HUES6 (cell line): ENCODE measurements around the gene BFSP1.

Experiments
- H3K27ac ChIP-seq: 2 replicates; pipeline ENCODE4 v1.7.0; 2013; ENCODE audit warnings: low read depth, mild to moderate bottlenecking, low read length, inconsistent platforms
- H3K27me3 ChIP-seq: 2 replicates; pipeline ENCODE4 v1.6.1; 2013; ENCODE audit warnings: low read length; ENCODE audit not compliant: control insufficient read depth, insufficient read depth
- H3K36me3 ChIP-seq: 2 replicates; pipeline ENCODE4 v1.6.1; 2013; ENCODE audit warnings: low read length; ENCODE audit not compliant: control insufficient read depth, insufficient read depth
- H3K4me1 ChIP-seq: 2 replicates; pipeline ENCODE4 v1.6.1; 2013; ENCODE audit warnings: low read length; ENCODE audit not compliant: control insufficient read depth, insufficient read depth
- H3K4me3 ChIP-seq: 2 replicates; pipeline ENCODE4 v1.5.1; 2013; ENCODE audit warnings: low read depth, low read length
- H3K9ac ChIP-seq: one replicate; pipeline ENCODE4 v1.6.1; 2013; ENCODE audit warnings: mild to moderate bottlenecking, low read length
- H3K9me3 ChIP-seq: 2 replicates; pipeline ENCODE4 v1.6.1; 2013; ENCODE audit warnings: low read depth, low read length; ENCODE audit not compliant: control insufficient read depth, insufficient read depth

Gene BFSP1

GRCh38 chr20:17536944-17537444 lies 5.8 kb upstream of the BFSP1 start:
- H3K4me1 ChIP-seq: peaks cover 18% of the 10 kb centered on the region
- H3K9me3 ChIP-seq: peaks cover 4% of the 10 kb centered on the region; the same call in 1 of the 2 replicates
- no peak overlapping the region for H3K4me3 ChIP-seq
- no peak overlapping the region for H3K27ac ChIP-seq
- H3K27me3 ChIP-seq: no peaks in the 10 kb centered on the region
- no peaks in the 10 kb centered on the region for H3K36me3 ChIP-seq
- no peak overlapping the region for H3K9ac ChIP-seq

DNA sequence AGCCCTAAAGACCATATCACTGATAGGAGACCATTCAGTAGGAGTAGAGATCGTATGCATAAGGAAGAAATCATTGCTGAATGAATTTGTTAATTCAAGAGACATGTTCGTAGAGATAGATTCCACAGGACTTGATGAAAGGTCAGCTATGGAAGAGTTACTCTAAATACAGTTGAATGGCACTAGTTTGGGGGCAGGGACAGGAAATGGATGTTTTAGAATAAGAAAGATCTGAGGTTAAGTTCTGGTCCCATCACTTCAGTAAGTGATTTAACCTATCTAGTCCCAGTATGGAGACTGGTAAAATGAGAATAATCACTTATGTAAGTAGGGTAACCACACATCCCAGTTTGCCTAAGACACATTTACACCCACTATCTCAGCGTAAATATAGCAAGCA lies 2.9 kb upstream of the BFSP1 start:
- H3K4me1 ChIP-seq: peaks cover 26% of the 10 kb centered on the region
- peak overlapping the region; percentile 37; the same call in 1 of the 2 replicates for H3K27ac ChIP-seq
- peaks cover 4% of the 10 kb centered on the region; the same call in 1 of the 2 replicates for H3K9me3 ChIP-seq
- no peaks in the 10 kb centered on the region for H3K36me3 ChIP-seq
- H3K4me3 ChIP-seq: peak overlapping the region; percentile 25
- peak overlapping the region; percentile 1 for H3K9ac ChIP-seq
- H3K27me3 ChIP-seq: peaks cover 10% of the 10 kb centered on the region

DNA sequence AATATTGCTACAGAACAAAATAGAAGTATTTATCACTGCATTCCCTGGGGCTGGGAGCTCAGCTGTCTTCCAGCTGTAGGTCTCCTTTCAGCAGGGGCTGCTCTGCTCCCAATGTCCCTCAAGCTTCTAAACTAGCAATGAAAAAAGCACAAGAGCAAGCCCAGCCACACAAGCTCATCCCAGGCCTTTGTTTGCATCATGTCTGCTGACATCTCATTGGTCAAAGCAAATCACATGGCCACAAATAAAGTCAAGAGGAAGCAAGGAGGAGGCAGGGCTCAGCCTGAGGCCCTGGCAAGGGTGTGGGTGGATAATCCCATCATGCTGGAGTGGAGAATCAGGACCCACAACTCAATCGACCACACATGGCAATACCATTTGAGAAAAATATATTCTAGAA lies 2.2 kb upstream of the BFSP1 start:
- H3K36me3 ChIP-seq: no peaks in the 10 kb centered on the region
- peaks cover 26% of the 10 kb centered on the region for H3K4me1 ChIP-seq
- H3K9me3 ChIP-seq: peaks cover 4% of the 10 kb centered on the region; the same call in 1 of the 2 replicates
- H3K27ac ChIP-seq: peak overlapping the region; percentile 37; the same call in 1 of the 2 replicates
- H3K9ac ChIP-seq: peak overlapping the region; percentile 13
- H3K27me3 ChIP-seq: peaks cover 10% of the 10 kb centered on the region
- no peak overlapping the region for H3K4me3 ChIP-seq

DNA sequence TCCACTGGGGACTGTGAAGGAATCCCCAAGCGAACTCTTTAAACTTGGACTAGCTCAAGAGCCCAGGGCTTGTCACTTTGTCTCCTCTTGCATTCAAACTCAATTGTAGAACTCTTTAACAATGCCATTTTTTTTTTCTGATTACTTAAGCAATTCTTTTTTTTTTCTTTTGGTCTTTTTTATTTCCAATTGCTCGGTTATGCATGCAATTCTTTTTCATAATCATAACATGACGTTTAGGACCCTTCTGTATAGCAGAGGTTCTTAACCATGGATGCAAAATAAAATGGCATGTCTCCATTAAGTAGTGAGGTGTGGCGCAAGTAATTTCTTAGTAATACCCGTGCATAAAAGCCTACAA lies 466 bp upstream of the BFSP1 start:
- Histone ChIP-seq H3K27me3 (peaks cover 10% of the 10 kb centered on the region), H3K9me3 (peaks cover 2% of the 10 kb centered on the region; the same call in 1 of the 2 replicates), H3K27ac (peak overlapping the region; percentile 55; the same call in 1 of the 2 replicates), H3K4me1 (peaks cover 22% of the 10 kb centered on the region), H3K36me3 (no peaks in the 10 kb centered on the region), H3K4me3 (peak overlapping the region; percentile 66), H3K9ac (peak overlapping the region; percentile 88)

DNA sequence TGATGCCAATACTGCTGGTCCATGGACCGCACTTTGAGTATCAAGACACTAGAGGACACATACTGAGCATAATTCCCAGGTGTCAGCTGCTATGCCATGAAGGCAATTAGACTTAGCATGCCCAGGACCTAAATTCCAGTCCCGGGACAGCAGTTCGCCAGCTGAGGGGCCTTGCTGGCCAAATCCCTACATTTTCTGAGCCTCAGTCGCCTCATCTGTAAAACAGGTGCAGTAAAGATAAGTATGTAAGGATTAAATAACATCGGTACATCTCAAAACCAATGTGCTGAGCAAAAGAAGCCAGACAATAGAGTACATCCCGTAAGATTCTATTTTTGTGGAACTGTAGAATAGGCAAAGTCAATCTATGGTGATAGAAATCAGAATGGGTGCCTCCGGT lies 1.0 kb downstream of the BFSP1 start:
- H3K27me3 ChIP-seq: peaks cover 10% of the 10 kb centered on the region
- H3K36me3 ChIP-seq: no peaks in the 10 kb centered on the region
- H3K9ac ChIP-seq: no peak overlapping the region
- no peaks in the 10 kb centered on the region for H3K9me3 ChIP-seq
- H3K4me1 ChIP-seq: peaks cover 22% of the 10 kb centered on the region
- H3K27ac ChIP-seq: no peak overlapping the region
- H3K4me3 ChIP-seq: peak overlapping the region; percentile 66

GRCh38 chr20:17529586-17529985 lies 1.6 kb downstream of the BFSP1 start:
- Histone ChIP-seq H3K27ac (no peak overlapping the region), H3K27me3 (peaks cover 10% of the 10 kb centered on the region), H3K4me1 (peaks cover 22% of the 10 kb centered on the region), H3K9ac (no peak overlapping the region), H3K9me3 (no peaks in the 10 kb centered on the region), H3K4me3 (no peak overlapping the region), H3K36me3 (no peaks in the 10 kb centered on the region)

GRCh38 chr20:17525650-17526049 lies 5.5 kb downstream of the BFSP1 start:
- H3K9ac ChIP-seq: no peak overlapping the region
- H3K9me3 ChIP-seq: no peaks in the 10 kb centered on the region
- no peaks in the 10 kb centered on the region for H3K36me3 ChIP-seq
- H3K27me3 ChIP-seq: peaks cover 8% of the 10 kb centered on the region
- no peak overlapping the region for H3K27ac ChIP-seq
- no peak overlapping the region; the same call in 1 of the 2 replicates for H3K4me3 ChIP-seq
- 0 out of 2 replicates have a peak, but pooled peaks cover 5% of the 10 kb centered on the region for H3K4me1 ChIP-seq

GRCh38 chr20:17525132-17525531 lies 6.0 kb downstream of the BFSP1 start:
- no peaks in the 10 kb centered on the region for H3K9me3 ChIP-seq
- H3K36me3 ChIP-seq: no peaks in the 10 kb centered on the region
- peaks cover 6% of the 10 kb centered on the region; the same call in 1 of the 2 replicates for H3K4me1 ChIP-seq
- no peak overlapping the region for H3K4me3 ChIP-seq
- no peak overlapping the region for H3K9ac ChIP-seq
- no peak overlapping the region for H3K27ac ChIP-seq
- H3K27me3 ChIP-seq: peaks cover 2% of the 10 kb centered on the region

DNA sequence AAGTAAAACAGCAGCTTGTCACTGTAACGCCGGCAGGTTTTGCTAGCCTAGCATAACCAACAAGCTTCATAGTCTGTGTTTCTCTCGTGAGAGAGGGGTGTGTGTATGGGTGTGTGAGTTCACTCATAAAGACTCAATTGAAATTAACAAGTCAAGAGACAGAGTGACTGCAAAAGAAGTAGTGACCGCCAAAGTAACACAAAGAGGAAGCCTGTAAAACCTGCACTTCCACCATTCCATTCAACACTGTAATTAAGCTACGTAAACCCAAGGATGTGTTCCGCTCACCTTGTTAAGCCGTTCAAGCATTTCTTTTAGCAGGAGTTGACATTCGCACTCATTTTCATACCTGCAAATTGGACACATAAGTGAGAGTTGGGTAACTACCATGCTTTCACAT lies 6.6 kb downstream of the BFSP1 start:
- Histone ChIP-seq H3K9me3 (no peaks in the 10 kb centered on the region), H3K27ac (no peak overlapping the region), H3K9ac (no peak overlapping the region), H3K36me3 (no peaks in the 10 kb centered on the region), H3K4me1 (peaks cover 4% of the 10 kb centered on the region; the same call in 1 of the 2 replicates), H3K4me3 (no peak overlapping the region), H3K27me3 (no peaks in the 10 kb centered on the region)

GRCh38 chr20:17523326-17523725 lies 7.9 kb downstream of the BFSP1 start:
- no peaks in the 10 kb centered on the region for H3K9me3 ChIP-seq
- H3K4me3 ChIP-seq: no peak overlapping the region
- H3K36me3 ChIP-seq: no peaks in the 10 kb centered on the region
- no peak overlapping the region for H3K27ac ChIP-seq
- peaks cover 4% of the 10 kb centered on the region; the same call in 1 of the 2 replicates for H3K4me1 ChIP-seq
- H3K27me3 ChIP-seq: no peaks in the 10 kb centered on the region
- no peak overlapping the region for H3K9ac ChIP-seq

GRCh38 chr20:17522528-17522927 lies 8.7 kb downstream of the BFSP1 start:
- H3K27me3 ChIP-seq: no peaks in the 10 kb centered on the region
- no peaks in the 10 kb centered on the region for H3K9me3 ChIP-seq
- peaks cover 4% of the 10 kb centered on the region; the same call in 1 of the 2 replicates for H3K4me1 ChIP-seq
- H3K36me3 ChIP-seq: no peaks in the 10 kb centered on the region
- no peak overlapping the region for H3K27ac ChIP-seq
- H3K9ac ChIP-seq: no peak overlapping the region
- no peak overlapping the region for H3K4me3 ChIP-seq
